HG03439 (cell line): ENCODE results near the gene TMEM8B.

Experiments
- ATAC-seq: cut with Tn5 transposase; IDR thresholded peaks from one replicate; pipeline ENCODE4 v1.9.1; 2021; ENCODE audit warnings: mild to moderate bottlenecking, moderate library complexity; ENCODE audit not compliant: unreplicated experiment

Gene TMEM8B

DNA sequence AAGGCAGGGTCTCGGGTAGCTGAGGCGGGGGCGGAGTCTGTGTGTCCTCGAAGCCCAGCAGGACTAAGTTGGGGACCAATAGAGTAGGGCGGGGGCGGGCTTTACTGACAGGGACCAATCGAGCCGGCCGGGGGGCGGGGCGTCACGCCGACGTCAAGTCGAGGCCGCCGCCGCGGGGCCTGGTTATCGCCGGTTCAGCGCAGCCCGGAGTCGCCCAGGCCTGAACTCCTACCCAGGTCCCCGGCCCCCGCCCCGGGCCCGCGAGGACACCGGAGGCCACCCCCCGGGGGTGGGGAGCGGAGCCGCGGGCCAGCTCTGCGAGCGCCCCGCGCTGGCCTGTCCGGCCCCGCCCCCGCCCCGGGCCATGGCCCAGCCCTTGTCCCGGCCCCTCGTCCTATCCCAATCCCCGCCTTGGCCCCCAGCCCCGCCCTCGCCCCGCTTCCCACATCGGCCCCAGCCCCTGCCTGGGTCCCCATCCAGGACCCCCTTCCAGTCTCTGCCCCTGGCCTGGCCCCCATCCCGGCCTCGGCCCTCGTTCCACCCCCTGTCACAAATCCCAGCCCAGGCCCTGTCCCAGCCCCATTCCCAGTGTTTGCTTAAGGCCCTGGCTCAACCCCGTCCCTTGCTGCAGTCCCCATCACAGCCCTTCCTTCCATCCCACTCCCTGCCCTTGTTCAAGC lies at the start of gene TMEM8B:
TSS of gene TMEM8B (plus strand) at position 145 of the 680 bp plus-strand sequence. CDS start at position 365, 220 bp downstream.
- peak; percentile 61 for ATAC-seq

DNA sequence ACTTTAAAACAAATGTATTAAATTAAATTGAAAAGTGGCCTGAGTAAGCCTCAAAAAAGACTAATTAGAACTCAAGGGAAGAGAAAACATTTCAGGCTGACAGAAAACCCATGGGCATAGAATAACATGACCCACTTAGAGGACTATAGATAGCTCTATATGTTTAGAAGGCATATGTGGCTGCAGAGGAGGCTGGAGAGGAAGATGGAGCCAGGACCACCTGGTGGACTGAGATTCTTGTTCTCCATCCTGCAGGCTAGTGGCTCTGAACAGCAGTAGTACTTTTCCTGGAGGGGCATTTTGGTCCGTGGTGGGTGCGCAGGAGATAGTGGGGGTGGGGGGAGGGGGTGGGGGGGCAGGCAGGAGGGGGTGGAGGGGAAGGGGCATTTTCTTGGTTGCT lies 48.0 kb upstream of the TMEM8B start:
- no peak for ATAC-seq

DNA sequence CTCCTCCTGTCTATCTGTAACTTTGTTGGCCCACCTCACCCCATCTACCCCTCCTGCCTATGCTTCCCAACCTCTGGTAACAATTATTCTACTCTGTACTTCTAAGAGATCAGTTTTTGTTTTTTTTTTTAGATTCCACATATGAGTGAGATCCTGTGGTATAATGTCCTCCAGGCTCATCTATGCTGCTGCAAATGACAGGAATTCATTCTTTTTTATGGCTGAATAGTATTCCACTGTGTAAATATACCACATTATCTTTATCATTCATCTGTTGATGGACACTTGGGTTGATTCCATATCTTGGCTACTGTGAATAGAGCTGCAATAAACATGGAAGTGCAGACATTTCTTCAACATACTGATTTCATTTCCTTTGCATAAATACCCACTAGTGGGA lies 45.6 kb upstream of the TMEM8B start:
- no peak for ATAC-seq

DNA sequence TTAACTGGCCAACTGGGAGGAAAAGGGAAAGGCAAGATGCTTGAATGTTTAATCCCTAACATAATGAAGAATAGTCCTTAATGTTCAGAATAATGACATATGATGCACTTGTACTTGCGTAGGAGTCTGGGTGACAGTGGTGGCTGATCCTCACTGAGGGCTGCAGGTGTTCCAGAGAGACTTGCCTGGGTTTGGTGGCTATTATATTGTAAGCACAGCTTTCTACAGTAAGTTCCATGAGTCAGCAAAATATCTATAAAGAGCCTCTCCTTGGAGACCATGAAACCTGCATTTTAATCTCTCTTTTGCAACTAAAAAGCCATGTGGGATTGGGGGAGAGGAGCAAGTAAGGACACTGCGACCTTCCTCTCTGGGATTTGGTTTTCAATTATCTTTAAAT lies 39.5 kb upstream of the TMEM8B start:
- ATAC-seq, result no peak

- no peak for ATAC-seq
Measured at GRCh38 chr9:35790025-35790384, 39.0 kb upstream of the TMEM8B start.

- ATAC-seq, result no peak
Measured at GRCh38 chr9:35790385-35791296, 38.4 kb upstream of the TMEM8B start.

DNA sequence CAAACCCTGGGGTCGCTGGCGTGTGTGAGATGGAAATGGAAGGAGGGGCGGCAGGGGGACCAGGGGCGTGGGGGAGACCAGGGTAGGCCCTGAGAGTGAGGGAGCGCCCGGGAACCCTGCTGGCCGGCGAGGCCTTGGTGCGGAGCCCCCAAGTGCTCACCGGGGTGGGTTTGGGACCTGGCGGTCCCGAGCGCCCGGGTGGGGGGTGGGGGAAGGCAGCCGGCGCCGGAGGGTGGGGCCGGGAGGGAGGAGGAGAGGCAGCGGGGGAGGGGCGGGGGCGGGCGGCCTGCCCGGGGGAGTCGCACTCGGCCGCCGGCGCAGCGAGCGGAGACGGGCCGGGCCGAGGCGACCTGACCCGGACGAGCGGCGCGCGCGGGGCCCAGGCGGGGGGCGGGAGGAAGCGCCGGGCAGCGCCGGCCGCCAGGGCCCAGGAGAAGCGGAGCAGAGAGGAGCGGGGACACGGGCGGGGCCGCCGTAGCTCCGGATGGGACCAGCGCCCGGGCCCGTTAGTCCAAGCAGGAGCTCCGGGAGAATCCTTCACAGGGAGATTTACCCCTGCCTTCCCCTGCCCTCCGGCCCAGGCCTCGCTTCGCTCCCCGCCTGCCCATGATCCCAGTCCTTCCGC lies 37.6 kb upstream of the TMEM8B start, which contains the start of gene NPR2:
TSS of gene NPR2 (plus strand) at position 295 of the 625 bp plus-strand sequence. CDS start 818 bp downstream, outside the sequence.
- no peak for ATAC-seq

- no peak for ATAC-seq
Measured at GRCh38 chr9:35792024-35792813, 36.8 kb upstream of the TMEM8B start.

DNA sequence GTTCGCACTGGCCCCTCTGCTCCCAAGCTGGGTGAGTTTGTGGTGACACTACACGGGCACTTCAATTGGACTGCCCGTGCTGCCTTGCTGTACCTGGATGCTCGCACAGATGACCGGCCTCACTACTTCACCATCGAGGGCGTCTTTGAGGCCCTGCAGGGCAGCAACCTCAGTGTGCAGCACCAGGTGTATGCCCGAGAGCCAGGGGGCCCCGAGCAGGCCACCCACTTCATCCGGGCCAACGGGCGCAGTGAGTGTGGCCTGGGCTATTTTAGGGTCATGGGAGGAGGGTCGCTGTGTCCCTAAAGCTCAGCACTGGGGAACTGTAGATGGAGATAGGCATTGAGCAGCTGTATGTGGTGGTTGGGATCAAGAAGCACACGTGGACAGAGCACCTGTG lies 36.2 kb upstream of the TMEM8B start:
- no peak for ATAC-seq

DNA sequence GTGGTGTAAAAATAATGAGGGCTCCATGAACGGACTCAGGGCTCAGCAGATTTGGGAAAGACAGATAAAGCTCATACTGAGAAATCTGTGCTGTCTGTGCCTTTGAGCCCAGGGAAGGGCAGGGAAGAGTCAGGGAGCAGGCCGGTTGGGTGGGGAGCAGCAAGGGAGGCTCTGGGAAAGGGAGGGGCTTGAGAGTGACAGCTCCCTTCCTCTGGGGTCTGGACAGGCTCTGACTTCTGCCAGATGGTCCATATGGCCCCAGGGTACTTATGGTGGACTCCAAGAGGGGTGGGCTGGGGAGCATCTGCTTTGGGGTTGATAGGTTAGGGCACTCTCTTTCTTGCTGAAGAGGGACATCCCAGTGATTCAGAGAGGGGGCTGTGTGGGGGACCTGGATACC lies 35.6 kb upstream of the TMEM8B start:
- no peak for ATAC-seq

GRCh38 chr9:35795695-35796094 lies 33.3 kb upstream of the TMEM8B start:
- no peak for ATAC-seq

DNA sequence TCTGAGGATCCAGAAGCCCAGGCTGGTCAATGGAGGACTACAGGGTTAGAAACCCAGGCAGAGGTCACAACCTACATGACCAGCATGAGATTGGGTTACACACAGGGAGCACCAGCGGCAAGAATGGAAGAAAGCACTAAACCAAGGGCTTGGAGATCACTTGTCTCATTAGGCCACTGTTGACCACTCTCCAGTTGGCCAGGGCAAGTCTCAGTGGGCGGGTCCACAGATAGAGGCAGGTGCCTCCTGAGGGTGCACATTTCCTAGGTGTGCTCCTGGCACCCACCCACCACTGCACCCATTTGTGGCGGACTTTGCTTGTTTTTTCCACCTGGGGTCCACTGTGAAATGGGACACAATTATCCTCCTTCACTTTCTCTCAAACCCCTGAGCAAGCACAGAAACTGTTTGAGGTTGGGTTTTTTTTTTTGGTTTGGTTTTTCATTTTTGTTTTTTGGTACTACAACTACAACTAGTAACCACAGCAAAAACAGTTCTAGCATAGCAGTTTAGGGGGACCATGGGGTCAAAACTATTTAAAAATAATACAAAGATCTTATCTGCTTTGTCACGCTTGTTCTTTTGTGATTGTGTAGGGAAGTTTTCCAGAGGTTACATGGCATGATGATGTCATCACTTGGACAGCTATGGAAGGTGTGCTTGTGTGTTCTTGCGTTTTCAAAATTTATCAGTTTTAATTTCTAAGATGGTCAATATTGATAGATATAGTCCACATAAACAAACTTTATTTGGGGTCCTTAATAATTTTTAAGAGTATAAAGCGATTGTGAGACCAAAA lies 31.5 kb upstream of the TMEM8B start:
- ATAC-seq, result no peak

GRCh38 chr9:35798658-35799374 lies 30.2 kb upstream of the TMEM8B start:
- ATAC-seq, result no peak

DNA sequence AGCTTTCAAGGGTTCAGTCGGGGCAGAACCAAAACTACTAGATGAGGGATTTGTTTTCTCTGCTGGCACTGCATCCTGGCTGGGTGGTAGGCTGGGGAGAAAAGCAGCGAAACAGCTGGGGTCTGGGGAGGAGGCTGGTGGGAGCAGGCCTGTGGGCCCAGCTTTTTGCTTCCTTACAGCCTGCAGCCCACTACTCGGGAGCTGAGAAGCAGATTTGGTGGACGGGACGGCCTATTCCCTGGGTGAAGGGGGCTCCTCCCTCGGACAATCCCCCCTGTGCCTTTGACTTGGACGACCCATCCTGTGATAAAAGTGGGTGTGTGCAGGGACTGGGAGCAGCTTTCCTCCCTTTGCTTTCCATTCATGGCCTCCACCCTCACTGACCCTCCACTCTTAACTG lies 28.5 kb upstream of the TMEM8B start:
- no peak for ATAC-seq

DNA sequence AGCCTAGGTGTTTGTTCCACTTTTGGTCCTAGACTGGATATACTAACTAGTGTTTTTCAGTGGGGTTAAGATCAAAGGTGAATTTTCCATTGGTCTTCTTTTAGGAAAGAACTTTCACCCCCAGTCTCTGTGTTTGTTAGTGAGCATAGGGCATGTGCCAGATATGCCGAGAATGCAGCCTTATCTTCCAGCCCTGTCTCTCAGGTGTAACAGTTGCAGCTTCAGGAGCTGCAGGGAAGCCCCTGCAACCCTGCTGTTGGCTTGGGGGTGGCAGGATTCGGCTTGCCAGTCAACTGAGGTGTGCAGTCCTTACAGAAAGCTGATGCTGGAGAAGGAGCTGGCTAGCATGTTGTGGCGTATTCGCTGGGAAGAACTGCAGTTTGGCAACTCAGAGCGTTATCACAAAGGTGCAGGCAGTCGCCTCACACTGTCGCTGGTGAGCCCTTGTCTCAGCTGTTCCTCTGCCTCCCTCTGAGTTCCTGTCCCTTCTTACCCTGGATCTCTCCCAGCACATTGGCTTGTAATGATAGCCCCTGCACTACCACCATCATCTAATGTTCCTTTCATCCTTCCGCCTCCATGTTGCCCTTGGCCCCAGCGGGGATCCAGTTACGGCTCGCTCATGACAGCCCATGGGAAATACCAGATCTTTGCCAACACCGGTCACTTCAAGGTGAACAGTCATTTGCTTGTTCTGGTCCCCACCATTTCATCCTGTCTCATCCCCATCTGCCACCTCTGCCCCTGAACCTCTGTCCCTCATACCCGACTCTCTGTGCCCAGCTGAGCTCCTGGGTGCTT lies 27.5 kb upstream of the TMEM8B start:
- no peak for ATAC-seq

DNA sequence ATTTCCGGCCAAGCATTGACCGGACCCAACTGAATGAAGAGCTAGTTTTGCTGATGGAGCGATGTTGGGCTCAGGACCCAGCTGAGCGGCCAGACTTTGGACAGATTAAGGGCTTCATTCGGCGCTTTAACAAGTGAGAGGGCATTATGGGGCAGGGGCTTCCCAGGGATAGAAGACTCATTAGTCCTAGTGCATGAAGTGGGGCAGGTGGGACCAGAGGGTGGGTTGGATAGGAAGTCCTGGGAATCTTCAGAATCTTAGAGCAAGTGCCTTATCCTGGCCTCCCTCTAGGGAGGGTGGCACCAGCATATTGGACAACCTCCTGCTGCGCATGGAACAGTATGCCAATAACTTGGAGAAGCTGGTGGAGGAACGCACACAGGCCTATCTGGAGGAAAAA lies 22.9 kb upstream of the TMEM8B start:
- no peak for ATAC-seq

- no peak for ATAC-seq
Measured at GRCh38 chr9:35808433-35808832, 20.6 kb upstream of the TMEM8B start.

DNA sequence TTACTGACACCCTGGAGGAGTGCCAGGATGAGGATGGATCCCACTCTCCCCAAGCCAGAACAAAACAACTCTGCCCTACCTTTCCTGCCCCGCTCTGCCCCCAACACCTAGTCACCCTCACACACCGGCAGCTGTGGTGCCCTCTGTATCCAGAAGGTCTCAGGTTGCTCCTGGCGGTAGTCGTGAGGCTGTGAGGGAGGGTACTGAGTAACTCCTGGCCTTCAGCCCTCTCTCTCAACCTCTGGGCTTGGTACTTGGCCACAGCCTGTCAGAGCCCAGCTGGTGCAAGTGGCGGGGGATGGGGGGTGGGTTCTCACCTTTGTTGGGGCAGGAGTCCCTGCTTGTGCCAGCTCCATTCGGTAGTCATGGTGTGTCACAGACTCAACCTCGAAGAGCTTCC lies 18.9 kb upstream of the TMEM8B start:
- no peak for ATAC-seq
